Measurements from ENCODE around the gene ALDH3B1. TPM values are rescaled to one million over a fixed set of nuclear protein-coding genes. Genes with fewer than 3 reads are reported as not detected.

The ALDH3B1 gene
- total RNA-seq, 1 experiment from 2014 or later = 18.3 TPM

GRCh38 chr11:68025047-68025446 is 14.9 kb downstream of the ALDH3B1 start:
- Histone ChIP-seq H3K27me3 (ENCODE audit: control insufficient read depth, insufficient read depth, low read length) (no peaks in the 10 kb centered on the region), H3K36me3 (ENCODE audit: control insufficient read depth, insufficient read depth, low read length) (no peaks in the 10 kb centered on the region), H3K4me1 (ENCODE audit: control insufficient read depth, insufficient read depth, low read length) (peaks cover 36% of the 10 kb centered on the region), H3K4me3 (ENCODE audit: low read depth in 2 of 2, low read length in 2 of 2) (no peak overlapping the region), H3K9me3 (ENCODE audit: control insufficient read depth, insufficient read depth, low read depth, low read length) (no peaks in the 10 kb centered on the region), H3K27ac (ENCODE audit: low read length) (no peak overlapping the region)
- ChIA-PET POLR2A (interaction anchor here (0.7 kb wide), 1 partner anchor 87 kb away, joined by 3 read pairs; no protein-coding TSS in a partner anchor), CTCF (no interaction called here)
- BruUV-seq (replicated peaks) = no TSS peak
- ATAC-seq (no peak), DNase-seq (ENCODE audit: low read depth, low spot score) (no peak)
- no peak for TF ChIP-seq CTCF (IDR thresholded peaks at IDR 0.05)
- TF ChIP-seq SIN3A (IDR thresholded peaks at IDR 0.05; ENCODE audit: borderline replicate concordance, insufficient read depth, low read depth, low read length) = no peak
- no peak for TF ChIP-seq TCF7L2 (IDR thresholded peaks at IDR 0.05; ENCODE audit: low read depth, low read length)
- TF ChIP-seq REST (IDR thresholded peaks at IDR 0.05; ENCODE audit: insufficient read depth in 1 of 2, low read depth in 2 of 2, low read length in 1 of 2) = no peak
- TF ChIP-seq POLR2AphosphoS5 (IDR thresholded peaks at IDR 0.05; ENCODE audit: low read depth, low read length) = no peak
- in situ Hi-C loops (cut with HindIII; ENCODE audit: low pct_unique_long_range_greater_than_20kb, low sequenced_read_pairs) (no loop called here), intact Hi-C loops (cut with micrococcal nuclease; ENCODE audit: unreplicated experiment) (no loop called here)

- in situ Hi-C loops (cut with HindIII; ENCODE audit: low pct_unique_long_range_greater_than_20kb, low sequenced_read_pairs) (no loop called here), intact Hi-C loops (cut with micrococcal nuclease; ENCODE audit: unreplicated experiment) (no loop called here)
- ATAC-seq (no peak), DNase-seq (ENCODE audit: low read depth, low spot score) (no peak)
- CTCF ChIA-PET = no interaction called here
- H3K27ac ChIP-seq (ENCODE audit: low read length) = no peak overlapping the region
- no peaks in the 10 kb centered on the region for H3K36me3 ChIP-seq (ENCODE audit: control insufficient read depth, insufficient read depth, low read length)
- TF ChIP-seq POLR2AphosphoS5 (IDR thresholded peaks at IDR 0.05; ENCODE audit: low read depth, low read length) (no peak), CTCF (IDR thresholded peaks at IDR 0.05) (no peak), TCF7L2 (IDR thresholded peaks at IDR 0.05; ENCODE audit: low read depth, low read length) (no peak), REST (IDR thresholded peaks at IDR 0.05; ENCODE audit: insufficient read depth in 1 of 2, low read depth in 2 of 2, low read length in 1 of 2) (no peak), SIN3A (IDR thresholded peaks at IDR 0.05; ENCODE audit: borderline replicate concordance, insufficient read depth, low read depth, low read length) (no peak)
- POLR2A ChIA-PET = no interaction called here
- no TSS peak for BruUV-seq (replicated peaks)
- H3K4me1 ChIP-seq (ENCODE audit: control insufficient read depth, insufficient read depth, low read length) = peaks cover 25% of the 10 kb centered on the region
- no peaks in the 10 kb centered on the region for H3K27me3 ChIP-seq (ENCODE audit: control insufficient read depth, insufficient read depth, low read length)
- H3K4me3 ChIP-seq (ENCODE audit: low read depth in 2 of 2, low read length in 2 of 2) = no peak overlapping the region
- H3K9me3 ChIP-seq (ENCODE audit: control insufficient read depth, insufficient read depth, low read depth, low read length) = no peaks in the 10 kb centered on the region
Measured at GRCh38 chr11:68026391-68027105, 16.4 kb downstream of the ALDH3B1 start.

Data from Panc1 (cell line).